ENCODE data around the gene HERC3. TPM values are rescaled to one million over a fixed set of nuclear protein-coding genes. Genes with fewer than 3 reads are reported as not detected.
A peak's percentile ranks its signal among the peaks of the same experiment; 100 is the strongest.

The HERC3 gene
- total and polyA plus RNA-seq, 10 of the 15 experiments (the other 5 are each of a cell fraction or from before 2014, with no cell fraction given), result 0.52 to 18.2 (median 2.8) TPM

DNA sequence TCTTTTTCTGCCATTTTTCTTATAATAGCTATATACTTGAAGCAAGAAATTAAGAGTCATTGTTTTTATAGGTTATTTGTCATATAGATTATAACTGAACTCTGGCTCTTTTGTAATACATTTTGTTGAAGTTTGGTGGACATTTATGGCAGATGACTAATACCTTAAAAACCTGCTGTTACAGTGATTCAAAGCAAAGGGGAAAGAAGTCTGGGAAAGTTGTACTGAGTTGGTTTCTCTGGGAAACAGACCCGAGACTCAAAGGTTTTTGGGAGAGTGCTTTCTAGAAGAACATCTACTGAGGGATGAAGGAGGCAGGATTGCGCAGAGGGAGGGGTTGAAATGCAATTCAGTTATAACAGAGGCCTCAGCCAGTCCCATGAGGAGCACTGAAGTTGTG lies 69.5 kb downstream of the HERC3 start (continued):
- TF ChIP-seq, protein P1, sequence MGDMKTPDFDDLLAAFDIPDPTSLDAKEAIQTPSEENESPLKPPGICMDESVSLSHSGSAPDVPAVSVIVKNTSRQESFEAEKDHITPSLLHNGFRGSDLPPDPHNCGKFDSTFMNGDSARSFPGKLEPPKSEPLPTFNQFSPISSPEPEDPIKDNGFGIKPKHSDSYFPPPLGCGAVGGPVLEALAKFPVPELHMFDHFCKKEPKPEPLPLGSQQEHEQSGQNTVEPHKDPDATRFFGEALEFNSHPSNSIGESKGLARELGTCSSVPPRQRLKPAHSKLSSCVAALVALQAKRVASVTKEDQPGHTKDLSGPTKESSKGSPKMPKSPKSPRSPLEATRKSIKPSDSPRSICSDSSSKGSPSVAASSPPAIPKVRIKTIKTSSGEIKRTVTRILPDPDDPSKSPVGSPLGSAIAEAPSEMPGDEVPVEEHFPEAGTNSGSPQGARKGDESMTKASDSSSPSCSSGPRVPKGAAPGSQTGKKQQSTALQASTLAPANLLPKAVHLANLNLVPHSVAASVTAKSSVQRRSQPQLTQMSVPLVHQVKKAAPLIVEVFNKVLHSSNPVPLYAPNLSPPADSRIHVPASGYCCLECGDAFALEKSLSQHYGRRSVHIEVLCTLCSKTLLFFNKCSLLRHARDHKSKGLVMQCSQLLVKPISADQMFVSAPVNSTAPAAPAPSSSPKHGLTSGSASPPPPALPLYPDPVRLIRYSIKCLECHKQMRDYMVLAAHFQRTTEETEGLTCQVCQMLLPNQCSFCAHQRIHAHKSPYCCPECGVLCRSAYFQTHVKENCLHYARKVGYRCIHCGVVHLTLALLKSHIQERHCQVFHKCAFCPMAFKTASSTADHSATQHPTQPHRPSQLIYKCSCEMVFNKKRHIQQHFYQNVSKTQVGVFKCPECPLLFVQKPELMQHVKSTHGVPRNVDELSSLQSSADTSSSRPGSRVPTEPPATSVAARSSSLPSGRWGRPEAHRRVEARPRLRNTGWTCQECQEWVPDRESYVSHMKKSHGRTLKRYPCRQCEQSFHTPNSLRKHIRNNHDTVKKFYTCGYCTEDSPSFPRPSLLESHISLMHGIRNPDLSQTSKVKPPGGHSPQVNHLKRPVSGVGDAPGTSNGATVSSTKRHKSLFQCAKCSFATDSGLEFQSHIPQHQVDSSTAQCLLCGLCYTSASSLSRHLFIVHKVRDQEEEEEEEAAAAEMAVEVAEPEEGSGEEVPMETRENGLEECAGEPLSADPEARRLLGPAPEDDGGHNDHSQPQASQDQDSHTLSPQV (IDR thresholded peaks at IDR 0.05), result no peak
- TF ChIP-seq SMAD5 (IDR thresholded peaks at IDR 0.05; ENCODE audit: low read depth), result no peak
- TF ChIP-seq NBN (IDR thresholded peaks at IDR 0.05), result no peak

- intact Hi-C loops (cut with micrococcal nuclease; ENCODE audit: unreplicated experiment) (loop anchor here (2.0 to 10.0 kb wide), 3 partner anchors 119 to 442 kb away; partner anchors contain the start of gene TIGD2), in situ Hi-C loops (cut with MboI) (no loop called here)
- H3K27ac ChIP-seq (ENCODE audit: control insufficient read depth, insufficient read depth), result no peak overlapping the region
- no peak overlapping the region for H2AFZ ChIP-seq (ENCODE audit: control insufficient read depth, low read depth, low read length)
- ATAC-seq, result peak; percentile 91
- RAD21 ChIA-PET (ENCODE audit: unreplicated experiment), result interaction anchor here (0.5 to 1.5 kb wide), 10 partner anchors 13 to 350 kb away, joined by 3 to 7 read pairs (median 3); no protein-coding TSS in a partner anchor
- H3K36me3 ChIP-seq (ENCODE audit: control insufficient read depth in 2 of 2, insufficient read depth in 2 of 2, low read length in 1 of 2), result no peaks in the 10 kb centered on the region
- no peak overlapping the region for H3K9ac ChIP-seq (ENCODE audit: control insufficient read depth, insufficient read depth, low read length)
- CTCF ChIA-PET, result interaction anchor here (0.6 to 2.0 kb wide), 23 partner anchors 8 to 1694 kb away, joined by 3 to 22 read pairs (median 3); no protein-coding TSS in a partner anchor
- no peaks in the 10 kb centered on the region for H3K4me1 ChIP-seq (ENCODE audit: control insufficient read depth, insufficient read depth, low read length)
- SMC1A ChIA-PET (ENCODE audit: uncharacterized antibody, unreplicated experiment), result interaction anchor here (0.5 to 1.6 kb wide), 7 partner anchors 11 to 350 kb away, joined by 3 to 11 read pairs (median 4); no protein-coding TSS in a partner anchor
- WGBS (ENCODE audit: insufficient coverage, insufficient replicate concordance, low lambda C conversion rate, missing lambda C conversion rate), result 43% methylated on average over 5 of the region's 5 CpGs
- no peak overlapping the region for H3K4me3 ChIP-seq
- no peaks in the 10 kb centered on the region for H3K27me3 ChIP-seq (replicated peaks in 1 of 2; ENCODE audit: control insufficient read depth in 2 of 2, insufficient read depth in 2 of 2, low read length in 1 of 2)
- TF ChIP-seq CBFB (IDR thresholded peaks at IDR 0.05; ENCODE audit: low read depth), result no peak
- no peak for TF ChIP-seq RELA (IDR thresholded peaks at IDR 0.05; ENCODE audit: borderline replicate concordance, partially characterized antibody)
- peak; percentile 50 to 67 (median 64) for TF ChIP-seq CTCF (IDR thresholded peaks at IDR 0.05 in 2 of 3, conservative IDR thresholded peaks at IDR 0.05 in 1 of 3; ENCODE audit: control insufficient read depth in 2 of 3, extremely low read depth in 1 of 3, insufficient read depth in 1 of 3, low read depth in 3 of 3, low read length in 3 of 3)
- no peak for TF ChIP-seq SMARCA5 (IDR thresholded peaks at IDR 0.05)
- TF ChIP-seq MEF2A (IDR thresholded peaks at IDR 0.05; ENCODE audit: insufficient read depth, low read depth, low read length), result no peak
- TF ChIP-seq, protein P2, sequence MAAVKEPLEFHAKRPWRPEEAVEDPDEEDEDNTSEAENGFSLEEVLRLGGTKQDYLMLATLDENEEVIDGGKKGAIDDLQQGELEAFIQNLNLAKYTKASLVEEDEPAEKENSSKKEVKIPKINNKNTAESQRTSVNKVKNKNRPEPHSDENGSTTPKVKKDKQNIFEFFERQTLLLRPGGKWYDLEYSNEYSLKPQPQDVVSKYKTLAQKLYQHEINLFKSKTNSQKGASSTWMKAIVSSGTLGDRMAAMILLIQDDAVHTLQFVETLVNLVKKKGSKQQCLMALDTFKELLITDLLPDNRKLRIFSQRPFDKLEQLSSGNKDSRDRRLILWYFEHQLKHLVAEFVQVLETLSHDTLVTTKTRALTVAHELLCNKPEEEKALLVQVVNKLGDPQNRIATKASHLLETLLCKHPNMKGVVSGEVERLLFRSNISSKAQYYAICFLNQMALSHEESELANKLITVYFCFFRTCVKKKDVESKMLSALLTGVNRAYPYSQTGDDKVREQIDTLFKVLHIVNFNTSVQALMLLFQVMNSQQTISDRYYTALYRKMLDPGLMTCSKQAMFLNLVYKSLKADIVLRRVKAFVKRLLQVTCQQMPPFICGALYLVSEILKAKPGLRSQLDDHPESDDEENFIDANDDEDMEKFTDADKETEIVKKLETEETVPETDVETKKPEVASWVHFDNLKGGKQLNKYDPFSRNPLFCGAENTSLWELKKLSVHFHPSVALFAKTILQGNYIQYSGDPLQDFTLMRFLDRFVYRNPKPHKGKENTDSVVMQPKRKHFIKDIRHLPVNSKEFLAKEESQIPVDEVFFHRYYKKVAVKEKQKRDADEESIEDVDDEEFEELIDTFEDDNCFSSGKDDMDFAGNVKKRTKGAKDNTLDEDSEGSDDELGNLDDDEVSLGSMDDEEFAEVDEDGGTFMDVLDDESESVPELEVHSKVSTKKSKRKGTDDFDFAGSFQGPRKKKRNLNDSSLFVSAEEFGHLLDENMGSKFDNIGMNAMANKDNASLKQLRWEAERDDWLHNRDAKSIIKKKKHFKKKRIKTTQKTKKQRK (IDR thresholded peaks at IDR 0.05; ENCODE audit: low read depth, low read length), result no peak
- TF ChIP-seq CHD2 (IDR thresholded peaks at IDR 0.05; ENCODE audit: borderline replicate concordance, low read depth, low read length), result no peak
- peak; percentile 51 for TF ChIP-seq RAD21 (IDR thresholded peaks at IDR 0.05; ENCODE audit: insufficient read depth, low read depth, low read length)
- peak; percentile 16; the same call in 1 of the 2 replicates for TF ChIP-seq SMC3 (IDR thresholded peaks at IDR 0.05; ENCODE audit: borderline replicate concordance, low read length)
- no peaks in the 10 kb centered on the region for H4K20me1 ChIP-seq (ENCODE audit: control insufficient read depth, insufficient read depth)
- POLR2A ChIA-PET, result interaction anchor here (0.8 kb wide), 1 partner anchor 144 kb away, joined by 3 read pairs; no protein-coding TSS in a partner anchor
- H3K79me2 ChIP-seq (ENCODE audit: control insufficient read depth, insufficient read depth, low read length), result no peaks in the 10 kb centered on the region
- no peak overlapping the region for H3K4me2 ChIP-seq (ENCODE audit: control insufficient read depth, insufficient read depth)
- no peaks in the 10 kb centered on the region for H3K9me3 ChIP-seq (replicated peaks; ENCODE audit: control insufficient read depth, insufficient read depth, low read length)
- no peak for FAIRE-seq
- no peak for DNase-seq (ENCODE audit: low read depth, low spot score)
- BruUV-seq (replicated peaks), result no TSS peak
These were observed 80.7 kb downstream of the HERC3 start for GRCh38 chr4:88672987-88673386.
